H1 (cell line): Measurements from ENCODE around the gene SLC17A1. TPM values are rescaled to one million over a fixed set of nuclear protein-coding genes. Genes with fewer than 3 reads are reported as not detected.

Experiments
- CTCF ChIA-PET: fragments of 300-600 bp; sonication (Branson Sonifier 250); formaldehyde crosslinking; loops from one replicate; lab custom pipeline; 2021; ENCODE audit not compliant: partially characterized antibody; lab: Charles Lee
- POLR2A ChIA-PET: fragments of 300-600 bp; sonication (Branson Sonifier 250); formaldehyde crosslinking; loops from one replicate; lab custom pipeline; 2021; ENCODE audit warnings: inconsistent platforms; ENCODE audit not compliant: partially characterized antibody; lab: Charles Lee
- DNase-seq, 2 experiments: peaks; one replicate each; pipeline versions ENCODE4 v3.0.0 to v3.0.0-alpha.2; 2010 to 2022; ENCODE audit warnings: low spot score in 2 of 2, low read depth in 1 of 2, mixed read lengths in 1 of 2
- FAIRE-seq: peaks from 2 replicates; lab custom pipeline; 2011; peaks lifted over from hg19 to GRCh38; lab: Jason Lieb, UNC
- H2AFZ ChIP-seq: 2 replicates; pipeline ENCODE4 v1.8.1; 2012; ENCODE audit warnings: low read length, inconsistent platforms
- H2AK5ac ChIP-seq: 2 replicates; pipeline ENCODE4 v1.6.1; 2013; ENCODE audit warnings: low read depth, low read length
- H2BK120ac ChIP-seq: replicated peaks from 2 replicates; pipeline ENCODE3; 2013; ENCODE audit warnings: low read depth, low read length, inconsistent platforms
- H2BK12ac ChIP-seq: 2 replicates; pipeline ENCODE4 v1.6.1; 2013; ENCODE audit warnings: low read depth, low read length
- H2BK15ac ChIP-seq: 2 replicates; pipeline ENCODE4 v1.6.1; 2013; ENCODE audit warnings: low read length
- H2BK20ac ChIP-seq: 2 replicates; pipeline ENCODE4 v1.6.1; 2013; ENCODE audit warnings: low read length
- H2BK5ac ChIP-seq: 2 replicates; pipeline ENCODE4 v1.6.1; 2013; ENCODE audit warnings: low read depth, low read length
- H3K14ac ChIP-seq: 2 replicates; pipeline ENCODE4 v1.6.1; 2013; ENCODE audit warnings: inconsistent platforms; ENCODE audit not compliant: insufficient read length
- H3K18ac ChIP-seq: 2 replicates; pipeline ENCODE4 v1.6.1; 2013; ENCODE audit warnings: low read length; ENCODE audit errors: extremely low read depth
- H3K23ac ChIP-seq: 2 replicates; pipeline ENCODE4 v1.6.1; 2013; ENCODE audit warnings: inconsistent platforms; ENCODE audit not compliant: insufficient read length
- H3K23me2 ChIP-seq: 2 replicates; pipeline ENCODE4 v1.6.1; 2013; ENCODE audit warnings: low read depth, low read length
- H3K27ac ChIP-seq: 2 replicates; pipeline ENCODE4 v1.6.1; 2011; ENCODE audit warnings: low read depth, low read length, inconsistent platforms
- H3K27me3 ChIP-seq, 4 experiments: replicated peaks in 1 of 4; 1 replicate in 1 of 4; 2 replicates in 3 of 4; pipeline versions ENCODE4 v1.6.1 to v1.8.1; 2011 to 2013; ENCODE audit warnings: low read length in 3 of 4, mild to moderate bottlenecking in 3 of 4, inconsistent platforms in 2 of 4, mixed read lengths in 2 of 4, moderate library complexity in 1 of 4; ENCODE audit not compliant: control insufficient read depth in 3 of 4, insufficient read depth in 3 of 4; ENCODE audit errors: extremely low read depth in 1 of 4
- H3K36me3 ChIP-seq, 4 experiments: 2 replicates each; pipeline versions ENCODE4 v1.6.1 to v1.8.1; 2011 to 2013; ENCODE audit warnings: mild to moderate bottlenecking in 4 of 4, low read length in 3 of 4, moderate library complexity in 2 of 4, control low read depth in 1 of 4, inconsistent platforms in 1 of 4; ENCODE audit not compliant: insufficient read depth in 4 of 4, control insufficient read depth in 2 of 4
- H3K4ac ChIP-seq: replicated peaks from 2 replicates; pipeline ENCODE3; 2013; ENCODE audit warnings: low read length, low read depth, mixed read lengths, inconsistent platforms; ENCODE audit not compliant: insufficient read length
- H3K4me1 ChIP-seq, 4 experiments: replicated peaks in 1 of 4; 1 replicate in 1 of 4; 2 replicates in 3 of 4; pipeline versions ENCODE4 v1.6.1 to v1.8.1; 2011 to 2013; ENCODE audit warnings: low read length in 3 of 4, inconsistent platforms in 2 of 4, mixed read lengths in 1 of 4; ENCODE audit not compliant: insufficient read depth in 4 of 4, control insufficient read depth in 3 of 4
- H3K4me2 ChIP-seq, 2 experiments: 2 replicates each; pipeline versions ENCODE4 v1.6.1 to v1.8.1; 2011 to 2013; ENCODE audit warnings: low read depth in 2 of 2, low read length in 2 of 2, control low read depth in 1 of 2, inconsistent platforms in 1 of 2, mild to moderate bottlenecking in 1 of 2; ENCODE audit not compliant: insufficient read depth in 1 of 2
- H3K4me3 ChIP-seq, 4 experiments: fragments of 200-600, 300-600 bp in 1 of 4; sonication (generic), shearing (Covaris generic), sonication (Bioruptor Twin) in 1 of 4; 2 replicates each; pipeline versions ENCODE4 v1.5.1 to v1.8.1; 2011 to 2016; ENCODE audit warnings: low read length in 4 of 4, low read depth in 3 of 4, control low read depth in 2 of 4, inconsistent platforms in 2 of 4, mild to moderate bottlenecking in 2 of 4, mixed read lengths in 1 of 4, moderate library complexity in 1 of 4; ENCODE audit not compliant: insufficient read depth in 2 of 4; ENCODE audit errors: extremely low read depth in 1 of 4
- H3K56ac ChIP-seq: replicated peaks from 2 replicates; pipeline ENCODE3; 2013; ENCODE audit warnings: low read depth, mild to moderate bottlenecking, mixed read lengths, low read length, inconsistent platforms; ENCODE audit not compliant: insufficient read length
- H3K79me1 ChIP-seq: 2 replicates; pipeline ENCODE4 v1.6.1; 2013; ENCODE audit warnings: low read depth, low read length, control low read depth
- H3K79me2 ChIP-seq, 2 experiments: 2 replicates each; pipeline versions ENCODE4 v1.6.1 to v1.8.1; 2012 to 2013; ENCODE audit warnings: low read length in 2 of 2, mild to moderate bottlenecking in 2 of 2, inconsistent platforms in 1 of 2; ENCODE audit not compliant: insufficient read depth in 2 of 2, control insufficient read depth in 1 of 2
- H3K9ac ChIP-seq, 4 experiments: replicated peaks in 1 of 4; 1 replicate in 1 of 4; 2 replicates in 3 of 4; pipeline versions ENCODE4 v1.6.1 to v1.8.1; 2011 to 2013; ENCODE audit warnings: low read depth in 3 of 4, low read length in 3 of 4, control low read depth in 2 of 4, mild to moderate bottlenecking in 2 of 4, moderate library complexity in 2 of 4, inconsistent platforms in 1 of 4; ENCODE audit errors: extremely low read depth in 1 of 4
- H3K9me3 ChIP-seq, 2 experiments: 2 replicates each; pipeline versions ENCODE4 v1.6.1 to v1.8.1; 2012 to 2013; ENCODE audit warnings: mild to moderate bottlenecking in 2 of 2, moderate library complexity in 2 of 2, control low read depth in 1 of 2, inconsistent platforms in 1 of 2, low read depth in 1 of 2, low read length in 1 of 2, mixed read lengths in 1 of 2; ENCODE audit not compliant: insufficient read depth in 2 of 2
- H4K20me1 ChIP-seq, 2 experiments: replicated peaks in 1 of 2; 2 replicates each; pipeline versions ENCODE3 to v1.8.1; 2011 to 2013; ENCODE audit warnings: inconsistent platforms in 2 of 2, low read length in 2 of 2, mild to moderate bottlenecking in 1 of 2; ENCODE audit not compliant: insufficient read depth in 2 of 2, control insufficient read depth in 1 of 2
- H4K5ac ChIP-seq: 2 replicates; pipeline ENCODE4 v1.6.1; 2013; ENCODE audit warnings: low read length, low read depth, mixed read lengths, inconsistent platforms; ENCODE audit not compliant: insufficient read length
- H4K8ac ChIP-seq: 2 replicates; pipeline ENCODE4 v1.8.0; 2013; ENCODE audit warnings: mild to moderate bottlenecking, moderate library complexity, low read length, inconsistent platforms; ENCODE audit not compliant: insufficient read depth; ENCODE audit errors: extremely low read depth
- H4K91ac ChIP-seq: replicated peaks from 2 replicates; pipeline ENCODE3; 2013; ENCODE audit warnings: low read length, mixed read lengths, inconsistent platforms; ENCODE audit not compliant: insufficient read length
- BACH1 ChIP-seq: IDR thresholded peaks from 2 replicates; pipeline ENCODE4 v1.6.1; 2012; ENCODE audit warnings: low read length, improper control_type of control experiment
- EGR1 ChIP-seq: IDR thresholded peaks from 2 replicates; pipeline ENCODE4 v1.6.1; 2011; ENCODE audit warnings: low read depth, low read length, borderline replicate concordance
- RAD21 ChIP-seq, 2 experiments: IDR thresholded peaks in 1 of 2; conservative IDR thresholded peaks in 1 of 2; 2 replicates each; pipeline ENCODE4 v1.6.1; 2011; ENCODE audit warnings: low read depth in 2 of 2, low read length in 2 of 2, improper control_type of control experiment in 1 of 2, inconsistent platforms in 1 of 2, mild to moderate bottlenecking in 1 of 2, moderate library complexity in 1 of 2
- TAF7 ChIP-seq: optimal IDR thresholded peaks from 2 replicates; pipeline ENCODE3; 2011; ENCODE audit warnings: low read depth, mild to moderate bottlenecking, inconsistent platforms, low read length, moderate library complexity, borderline replicate concordance
- polyA plus RNA-seq, 7 experiments: library from polyadenylated mRNA; depleted of rRNA in 3 of 7; stranded (reverse) in 5 of 7; unstranded in 2 of 7; fragments of >200 nt in 5 of 7; fragments of 200-250 nt in 2 of 7; gene quantifications; 1 replicate in 5 of 7; 2 replicates in 1 of 7; 4 replicates in 1 of 7; pipeline versions ENCODE4 v1.2.1 to v1.2.3, GENCODE V29; 2011 to 2013; ENCODE audit warnings: missing spikeins in 2 of 7, mixed read lengths in 2 of 7
- total RNA-seq: library from RNA; stranded (reverse); fragmentation: NEBNext Ultra II Directional; extraction: Animal tissue kit (Norgen Biotek cat#: 25700); gene quantifications from 2 replicates; pipeline ENCODE4 v1.2.1, GENCODE V29; 2021

SLC17A1 gene
- total and polyA plus RNA-seq, 2 of the 8 experiments (the other 6 are each of a cell fraction or from before 2014, with no cell fraction given), result not detected

DNA sequence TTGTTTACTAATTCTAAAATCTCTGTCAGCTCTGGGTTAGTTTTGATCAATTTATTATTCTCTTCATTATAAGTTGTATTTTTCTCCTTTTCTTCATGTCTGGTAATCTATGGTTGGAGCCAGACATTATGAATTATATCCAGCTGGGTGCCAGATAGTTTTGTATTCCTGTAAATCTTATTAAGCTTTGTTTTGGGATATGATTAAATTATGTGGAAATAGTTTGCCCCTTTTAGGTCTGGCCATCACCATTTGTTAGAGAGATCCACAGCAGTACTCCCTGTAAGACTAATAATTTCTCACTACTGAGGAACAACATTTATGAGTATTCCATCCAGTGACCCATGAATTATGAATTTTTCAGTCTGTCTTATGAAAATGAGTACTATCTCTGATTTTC lies 20.9 kb upstream of the SLC17A1 start:
- H3K4me3 ChIP-seq, result no peak overlapping the region
- H3K4me1 ChIP-seq, result peaks cover 0 to 4% (median 0%) of the 10 kb centered on the region in 4 experiments; a peak in 1 of 7 replicates
- no peak overlapping the region for H3K9ac ChIP-seq
- H4K5ac ChIP-seq, result no peak overlapping the region
- POLR2A ChIA-PET, result no interaction called here
- H3K56ac ChIP-seq, result no peak overlapping the region
- no peaks in the 10 kb centered on the region; a peak in 1 of 7 replicates for H3K27me3 ChIP-seq
- CTCF ChIA-PET, result no interaction called here
- no peak overlapping the region for H3K27ac ChIP-seq
- no peaks in the 10 kb centered on the region for H3K36me3 ChIP-seq
- H2BK12ac ChIP-seq, result no peak overlapping the region
- no peak overlapping the region for H2AK5ac ChIP-seq
- H2BK5ac ChIP-seq, result no peak overlapping the region
- H3K23ac ChIP-seq, result no peak overlapping the region
- DNase-seq (no peak), FAIRE-seq (no peak)
- no peak overlapping the region for H2BK15ac ChIP-seq
- no peaks in the 10 kb centered on the region for H4K20me1 ChIP-seq
- H3K14ac ChIP-seq, result no peak overlapping the region
- H3K4ac ChIP-seq, result no peak overlapping the region
- no peaks in the 10 kb centered on the region for H3K9me3 ChIP-seq
- no peak overlapping the region for H4K8ac ChIP-seq
- no peak overlapping the region for H2AFZ ChIP-seq
- H3K18ac ChIP-seq, result no peak overlapping the region
- H3K23me2 ChIP-seq, result no peaks in the 10 kb centered on the region
- no peak overlapping the region for H3K4me2 ChIP-seq
- H2BK20ac ChIP-seq, result no peak overlapping the region
- TF ChIP-seq BACH1, result no peak
- no peak for TF ChIP-seq TAF7
- TF ChIP-seq EGR1, result no peak
- TF ChIP-seq RAD21 (IDR thresholded peaks at IDR 0.05 in 1 of 2, conservative IDR thresholded peaks at IDR 0.05 in 1 of 2; ENCODE audit: low read depth in 2 of 2, low read length in 2 of 2), result no peak
- no peak overlapping the region for H2BK120ac ChIP-seq
- no peak overlapping the region for H4K91ac ChIP-seq
- no peaks in the 10 kb centered on the region for H3K79me1 ChIP-seq
- H3K79me2 ChIP-seq, result no peaks in the 10 kb centered on the region
